H7 (cell line): ENCODE data around the gene MDP1. TPM values are rescaled to one million over a fixed set of nuclear protein-coding genes. Genes with fewer than 3 reads are reported as not detected.

Experiments used
- DNase-seq: peaks from one replicate; pipeline ENCODE4 v3.0.0; 2012
- H3K27me3 ChIP-seq: 2 replicates; pipeline ENCODE4 v1.6.0; 2011; ENCODE audit warnings: mild to moderate bottlenecking, low read length; ENCODE audit not compliant: control insufficient read depth, insufficient read depth
- H3K36me3 ChIP-seq: replicated peaks from 2 replicates; pipeline ENCODE4 v1.5.1; 2011; ENCODE audit warnings: low read length; ENCODE audit not compliant: control insufficient read depth, insufficient read depth
- H3K4me3 ChIP-seq: 2 replicates; pipeline ENCODE4 v1.5.1; 2011; ENCODE audit warnings: low read depth, mild to moderate bottlenecking, control low read depth, low read length, moderate library complexity; ENCODE audit not compliant: insufficient read depth
- total RNA-seq: library from RNA; depleted of rRNA; stranded (reverse); fragments of >200 nt; shearing (Covaris generic); gene quantifications from 2 replicates; pipeline ENCODE4 v1.2.3, GENCODE V29; 2014; rRNA removed

MDP1 gene
- 18.6 and 23.6 TPM in 2 replicates for total RNA-seq

GRCh38 chr14:24215495-24216344 is at the start of gene MDP1:
Gene MDP1 (minus strand): TSS chr14:24216066. CDS start chr14:24215955, 111 bp downstream.
- no peaks in the 10 kb centered on the region for H3K27me3 ChIP-seq
- peak within 1 kb of the TSS; percentile 74 for H3K4me3 ChIP-seq
- H3K36me3 ChIP-seq: peaks cover 3% of the 10 kb centered on the region
- peak; percentile 93 for DNase-seq

GRCh38 chr14:24264298-24264697 is 48.4 kb upstream of the MDP1 start:
- Histone ChIP-seq H3K4me3 (no peak overlapping the region), H3K27me3 (no peaks in the 10 kb centered on the region), H3K36me3 (peaks cover 2% of the 10 kb centered on the region; the same call in 1 of the 2 replicates)
- no peak for DNase-seq

- no peak for DNase-seq
- Histone ChIP-seq H3K27me3 (no peaks in the 10 kb centered on the region), H3K4me3 (no peak overlapping the region), H3K36me3 (peaks cover 2% of the 10 kb centered on the region; the same call in 1 of the 2 replicates)
Observed at GRCh38 chr14:24263848-24264247, 48.0 kb upstream of the MDP1 start.

GRCh38 chr14:24262821-24263733 is 47.2 kb upstream of the MDP1 start, which contains the start of gene TGM1:
Gene TGM1 (minus strand): TSS chr14:24263177. CDS start chr14:24262352, 825 bp downstream.
- Histone ChIP-seq H3K27me3 (no peaks in the 10 kb centered on the region), H3K36me3 (peaks cover 2% of the 10 kb centered on the region; the same call in 1 of the 2 replicates), H3K4me3 (no peak within 1 kb of the TSS)
- DNase-seq: peak; percentile 84

- DNase-seq: no peak
- H3K4me3 ChIP-seq: no peak overlapping the region
- H3K36me3 ChIP-seq: no peaks in the 10 kb centered on the region
- H3K27me3 ChIP-seq: no peaks in the 10 kb centered on the region
Observed at GRCh38 chr14:24261969-24262327, 46.1 kb upstream of the MDP1 start.

GRCh38 chr14:24261256-24261968 is 45.5 kb upstream of the MDP1 start:
- no peak overlapping the region for H3K4me3 ChIP-seq
- no peaks in the 10 kb centered on the region for H3K36me3 ChIP-seq
- H3K27me3 ChIP-seq: no peaks in the 10 kb centered on the region
- no peak for DNase-seq

- no peak for DNase-seq
- Histone ChIP-seq H3K27me3 (no peaks in the 10 kb centered on the region), H3K4me3 (no peak overlapping the region), H3K36me3 (no peaks in the 10 kb centered on the region)
Observed at GRCh38 chr14:24260780-24261157, 44.9 kb upstream of the MDP1 start.

- DNase-seq: no peak
Observed at GRCh38 chr14:24260026-24260779, 44.3 kb upstream of the MDP1 start.

GRCh38 chr14:24259282-24260025 is 43.6 kb upstream of the MDP1 start:
- no peak for DNase-seq
- Histone ChIP-seq H3K4me3 (no peak overlapping the region), H3K27me3 (no peaks in the 10 kb centered on the region), H3K36me3 (no peaks in the 10 kb centered on the region)

More at GRCh38 chr14:24260026-24260779, 44.3 kb upstream of the MDP1 start:
- Histone ChIP-seq H3K4me3 (no peak overlapping the region), H3K36me3 (no peaks in the 10 kb centered on the region), H3K27me3 (no peaks in the 10 kb centered on the region)

- Histone ChIP-seq H3K4me3 (no peak overlapping the region), H3K36me3 (no peaks in the 10 kb centered on the region), H3K27me3 (no peaks in the 10 kb centered on the region)
- no peak for DNase-seq
Observed at GRCh38 chr14:24258548-24259265, 42.8 kb upstream of the MDP1 start.

- no peaks in the 10 kb centered on the region for H3K27me3 ChIP-seq
- H3K36me3 ChIP-seq: no peaks in the 10 kb centered on the region
- H3K4me3 ChIP-seq: no peak overlapping the region
- DNase-seq: no peak
Observed at GRCh38 chr14:24258119-24258518, 42.3 kb upstream of the MDP1 start.

- Histone ChIP-seq H3K4me3 (no peak overlapping the region), H3K27me3 (no peaks in the 10 kb centered on the region), H3K36me3 (no peaks in the 10 kb centered on the region)
- DNase-seq: no peak
Observed at GRCh38 chr14:24256960-24257359, 41.1 kb upstream of the MDP1 start.
